NCI-H1092 (cell line): ENCODE measurements around the gene CDH23.

ENCODE experiments used
- DNase-seq: peaks from one replicate; lab custom pipeline; 2025; lab: John Stamatoyannopoulos, UW

Gene CDH23

GRCh38 chr10:71538608-71539260 is 142.0 kb downstream of the CDH23 start:
- no peak for DNase-seq

- DNase-seq: no peak
These were observed 142.9 kb downstream of the CDH23 start for GRCh38 chr10:71539442-71540118.

GRCh38 chr10:71542478-71542877 is 145.8 kb downstream of the CDH23 start:
- DNase-seq: no peak

DNA sequence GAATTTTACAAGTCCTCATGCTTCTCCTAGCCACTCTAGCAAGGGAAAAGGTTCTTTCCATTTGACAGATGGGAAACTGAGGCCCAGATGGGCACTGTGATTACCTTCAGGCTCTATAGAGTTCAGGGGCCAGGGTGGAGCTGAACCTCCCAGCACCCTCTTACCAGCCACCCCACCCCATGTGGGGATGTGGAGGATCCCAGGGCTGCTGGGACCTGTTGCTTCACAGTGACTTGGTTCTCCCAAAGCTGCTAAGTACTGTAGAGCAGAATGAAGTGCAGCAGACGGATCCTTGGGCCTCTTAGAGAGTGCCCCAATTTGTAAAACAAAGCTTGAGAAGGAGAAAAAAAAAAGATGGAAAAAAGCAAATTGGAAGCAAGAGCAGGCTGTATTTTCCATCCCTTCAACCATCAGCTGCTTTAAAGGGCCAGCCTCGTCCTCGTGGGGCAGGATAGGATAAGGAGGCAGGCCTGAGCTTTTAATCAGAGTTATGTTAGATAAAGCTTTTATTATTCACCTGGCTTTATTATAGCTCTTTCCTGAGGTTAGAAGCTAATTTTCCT is 147.0 kb downstream of the CDH23 start:
- DNase-seq: no peak

- no peak for DNase-seq
These were observed 148.3 kb downstream of the CDH23 start for GRCh38 chr10:71545001-71545400.

DNA sequence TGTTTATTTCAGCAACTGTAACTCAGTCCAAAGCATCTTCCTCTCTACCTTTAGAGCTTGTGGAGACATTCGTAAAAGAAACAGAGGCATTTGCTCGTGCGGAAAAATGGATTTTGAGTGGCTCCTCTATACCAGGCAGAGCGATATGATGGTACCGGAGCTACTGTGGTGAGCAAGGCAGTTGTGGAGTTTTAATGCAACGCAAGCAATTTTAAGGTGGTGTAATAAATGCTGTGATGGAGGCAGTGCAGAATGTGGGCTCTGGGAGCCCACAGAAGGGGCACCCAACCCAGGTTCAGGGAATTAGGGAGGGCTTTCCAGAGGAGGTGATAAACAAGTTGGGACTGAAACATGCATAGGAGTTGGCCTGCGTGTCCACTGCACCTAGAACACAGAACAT is 149.5 kb downstream of the CDH23 start:
- DNase-seq: no peak

- no peak for DNase-seq
These were observed 150.6 kb downstream of the CDH23 start for GRCh38 chr10:71547312-71547711.

GRCh38 chr10:71547876-71548846 is 151.4 kb downstream of the CDH23 start:
- no peak for DNase-seq

DNA sequence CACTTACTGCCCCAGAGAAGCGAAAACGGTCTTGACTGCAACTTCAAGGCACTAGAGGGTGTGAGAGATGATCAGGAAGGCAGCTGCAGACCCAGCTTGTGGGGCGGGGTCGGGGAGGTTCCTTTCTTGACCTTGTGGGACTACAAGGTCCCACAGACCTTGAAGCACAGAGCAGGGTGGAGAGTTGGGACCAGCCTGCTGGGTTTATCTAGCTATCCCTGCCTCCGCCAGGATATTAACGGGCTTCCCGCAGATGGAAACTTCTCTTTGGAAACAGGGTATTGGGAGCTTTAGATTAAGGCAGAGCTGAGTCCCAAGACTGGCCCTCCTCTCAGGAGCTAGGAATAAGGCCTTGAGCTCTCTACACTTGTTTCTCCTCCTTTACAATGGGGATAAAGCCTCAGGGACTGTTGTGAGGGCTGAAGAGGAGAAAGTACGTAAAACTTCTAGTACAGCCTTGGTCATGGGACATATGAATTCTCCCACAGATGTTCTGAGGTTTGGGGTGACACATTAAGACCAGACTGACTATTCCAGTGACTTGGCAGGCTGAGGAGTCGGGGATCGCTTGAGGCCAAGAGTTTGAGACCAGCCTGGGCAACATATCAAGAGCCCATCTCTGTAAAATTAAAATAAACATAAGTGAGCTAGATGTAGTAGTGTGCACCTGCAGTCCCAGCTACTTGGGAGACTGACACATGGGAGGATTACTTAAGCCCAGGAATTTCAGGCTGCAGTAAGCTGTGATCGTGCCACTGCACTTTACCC is 153.2 kb downstream of the CDH23 start:
- DNase-seq: no peak

- DNase-seq: no peak
These were observed 153.9 kb downstream of the CDH23 start for GRCh38 chr10:71550628-71551027.

- no peak for DNase-seq
These were observed 155.2 kb downstream of the CDH23 start for GRCh38 chr10:71551970-71552369.

- DNase-seq: no peak
These were observed 156.7 kb downstream of the CDH23 start for GRCh38 chr10:71553432-71553831.

- no peak for DNase-seq
These were observed 158.0 kb downstream of the CDH23 start for GRCh38 chr10:71554671-71555070.

GRCh38 chr10:71555087-71555723 is 158.5 kb downstream of the CDH23 start:
- DNase-seq: no peak

DNA sequence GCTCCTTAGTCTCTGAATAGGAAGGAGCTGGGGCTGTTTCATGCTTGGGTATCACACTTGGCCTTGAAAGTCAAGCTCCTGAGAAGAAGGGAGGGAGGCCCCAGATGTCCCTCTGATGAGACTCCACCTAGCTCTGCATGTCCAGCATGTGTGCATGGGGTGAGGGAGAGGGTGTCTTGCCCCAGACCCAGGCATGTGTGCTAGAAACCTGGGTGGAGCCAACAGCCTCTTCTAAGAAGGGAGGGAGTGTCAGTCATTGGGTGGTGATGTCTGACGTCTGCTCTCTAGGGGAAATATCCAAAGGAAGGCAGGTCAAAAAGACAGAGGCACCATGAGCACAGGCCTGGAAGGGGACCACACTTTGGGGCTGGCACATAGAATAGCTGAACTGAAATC is 159.0 kb downstream of the CDH23 start:
- DNase-seq: no peak

DNA sequence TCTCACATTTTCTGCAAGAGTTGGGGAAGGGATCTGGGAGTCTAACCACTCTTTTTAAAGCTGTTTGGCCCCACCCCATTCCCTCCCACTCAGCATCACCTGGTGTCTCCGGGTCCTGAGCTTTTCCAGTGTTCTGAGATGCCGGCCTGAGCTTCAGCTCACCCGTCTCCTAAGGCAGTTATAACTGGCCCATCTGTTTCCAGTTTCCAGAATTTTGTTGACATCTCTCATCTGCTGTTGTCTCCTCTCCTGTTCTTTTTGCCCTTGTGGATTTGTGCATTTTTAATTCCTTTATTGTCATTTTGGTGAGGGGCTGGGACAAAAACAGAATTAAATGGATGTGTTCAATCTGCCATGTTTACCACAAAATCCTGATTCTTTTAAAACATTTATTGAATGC is 162.3 kb downstream of the CDH23 start:
- DNase-seq: no peak

DNA sequence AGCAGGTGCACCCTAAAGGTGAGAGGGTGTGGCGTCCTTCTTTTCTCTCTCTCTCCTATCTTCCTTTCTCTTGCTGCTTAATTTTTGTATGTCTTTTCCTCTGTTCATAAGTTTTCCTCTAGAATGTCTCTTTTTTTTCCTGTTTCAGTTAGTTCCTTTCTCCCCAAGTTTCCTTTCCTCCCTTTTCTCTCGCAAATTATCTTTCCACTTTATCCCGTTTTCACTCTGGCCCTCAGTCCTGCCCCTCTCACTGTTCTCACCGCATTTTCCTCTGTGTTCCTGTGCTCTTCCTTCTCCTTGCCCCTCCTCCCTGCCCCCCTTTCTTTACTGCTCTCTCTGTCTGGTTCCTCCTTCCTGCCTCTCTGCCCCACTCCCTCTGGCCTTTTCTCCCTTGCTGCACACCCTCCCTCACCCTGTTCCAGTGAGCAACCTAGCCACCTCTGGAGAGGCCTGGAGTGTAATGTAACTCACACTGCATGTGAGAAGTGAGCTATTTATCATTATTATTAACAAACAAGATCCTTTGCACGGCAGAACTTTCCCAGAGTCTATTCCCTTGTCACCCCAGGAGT is 164.4 kb downstream of the CDH23 start:
- DNase-seq: no peak

GRCh38 chr10:71562181-71562580 is 165.5 kb downstream of the CDH23 start:
- no peak for DNase-seq

- no peak for DNase-seq
These were observed 166.2 kb downstream of the CDH23 start for GRCh38 chr10:71562904-71563303.

GRCh38 chr10:71564194-71564820 is 167.6 kb downstream of the CDH23 start:
- DNase-seq: no peak
